Caki2 (cell line): ENCODE measurements around the gene LARP1B. TPM values are rescaled to one million over a fixed set of nuclear protein-coding genes. Genes with fewer than 3 reads are reported as not detected.
"Not testable (repeated sequence)": the region's sequence is repeated elsewhere in the genome, so short reads cannot be mapped to it uniquely, and the experiment has no call there.

Experiments used
- DNase-seq: peaks from one replicate; pipeline ENCODE4 v3.0.0-alpha.2; 2015; ENCODE audit warnings: low read depth
- in situ Hi-C: cut with HindIII; loops from 2 replicates; pipeline ENCODE4 v1.10.0; 2016; ENCODE audit warnings: low sequenced_read_pairs, low pct_unique_long_range_greater_than_20kb, mixed read lengths
- total RNA-seq: library from RNA; depleted of rRNA; stranded (reverse); fragments of >200 nt; shearing (Covaris generic); gene quantifications from 2 replicates; pipeline ENCODE4 v1.2.3, GENCODE V29; 2014; ENCODE audit warnings: low replicate concordance; rRNA removed

LARP1B gene
- total RNA-seq, 1 experiment from 2014 or later = 17.6 TPM

DNA sequence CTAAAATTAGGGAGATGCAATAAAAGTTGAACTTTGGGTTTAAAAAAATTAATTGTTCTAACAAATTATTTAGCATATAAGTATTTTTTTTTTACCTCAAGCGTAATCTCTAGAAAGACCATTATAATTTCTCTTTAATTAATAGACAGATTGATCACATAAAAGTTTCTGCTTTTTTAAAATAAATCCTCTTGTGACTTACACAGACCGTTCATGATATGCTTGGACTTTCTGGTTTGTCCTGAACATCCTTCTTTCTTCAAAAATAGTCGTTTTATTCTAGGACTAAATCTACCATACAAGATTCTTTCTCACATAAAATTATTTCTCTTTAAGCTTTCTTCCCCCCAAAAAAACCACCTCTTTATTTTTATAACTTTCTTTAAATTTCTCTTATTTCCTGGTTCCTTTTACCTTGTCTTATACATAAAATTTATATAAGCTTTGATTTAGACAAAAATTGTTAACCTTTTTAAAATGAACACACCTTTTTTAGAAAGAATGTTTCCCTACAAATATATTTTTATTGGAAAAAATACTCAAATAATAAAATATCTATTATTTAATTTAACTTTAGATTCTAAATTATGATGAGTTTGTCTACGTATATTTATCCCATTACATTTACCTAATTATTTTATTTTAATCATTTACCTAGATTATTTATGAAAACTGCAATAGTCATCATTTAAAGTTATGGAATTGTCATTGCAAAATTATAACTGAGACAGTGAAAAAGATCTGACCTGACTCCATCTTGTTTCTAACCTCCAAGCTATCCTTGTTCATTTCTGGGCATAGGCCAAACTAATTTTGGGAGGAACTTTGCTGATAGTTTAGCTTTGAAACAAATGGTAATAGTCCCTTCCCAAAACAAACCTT, 188.9 kb downstream of the LARP1B start:
- DNase-seq = no peak
- in situ Hi-C loops = no loop called here

DNA sequence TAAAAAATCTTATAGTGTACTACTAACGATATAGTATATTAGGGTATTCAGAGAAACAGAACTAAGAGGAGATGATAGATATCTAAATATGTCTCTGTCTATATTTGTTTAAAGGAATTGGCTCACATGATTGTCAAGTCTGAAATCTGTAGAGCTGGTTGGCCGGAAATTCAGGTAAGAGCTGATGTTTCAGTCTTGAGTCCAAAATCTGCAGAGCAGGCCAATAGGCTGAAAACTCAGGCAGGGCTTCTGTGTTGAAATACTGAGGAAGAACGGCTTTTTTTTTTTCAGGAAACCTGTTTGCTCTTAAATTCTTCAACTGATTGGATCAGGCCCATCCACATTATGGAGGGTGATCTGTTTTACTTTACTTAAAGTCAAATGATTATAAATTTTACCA, 194.8 kb downstream of the LARP1B start:
- DNase-seq = no peak

DNA sequence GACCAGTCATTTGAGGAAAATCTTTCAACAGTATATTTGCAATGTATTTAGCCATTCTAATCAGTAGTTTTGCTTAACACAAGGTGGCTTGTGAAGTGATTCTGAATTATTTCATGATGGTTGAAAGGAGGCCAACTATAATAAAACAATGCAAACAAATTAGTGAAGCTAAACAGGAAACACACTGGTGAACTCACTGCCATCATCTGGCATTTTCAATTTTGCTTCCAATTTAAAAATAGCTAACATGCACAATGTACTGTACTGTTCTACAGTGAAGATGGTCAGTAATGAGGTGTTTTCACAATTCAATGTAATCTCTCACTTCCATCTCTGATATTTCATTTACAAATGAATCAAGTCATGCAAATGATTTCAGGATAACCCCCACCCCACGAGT, 195.4 kb downstream of the LARP1B start:
- DNase-seq = no peak
- in situ Hi-C loops = no loop called here

More for the DNA sequence above, 194.8 kb downstream of the LARP1B start:
- in situ Hi-C loops = no loop called here

DNA sequence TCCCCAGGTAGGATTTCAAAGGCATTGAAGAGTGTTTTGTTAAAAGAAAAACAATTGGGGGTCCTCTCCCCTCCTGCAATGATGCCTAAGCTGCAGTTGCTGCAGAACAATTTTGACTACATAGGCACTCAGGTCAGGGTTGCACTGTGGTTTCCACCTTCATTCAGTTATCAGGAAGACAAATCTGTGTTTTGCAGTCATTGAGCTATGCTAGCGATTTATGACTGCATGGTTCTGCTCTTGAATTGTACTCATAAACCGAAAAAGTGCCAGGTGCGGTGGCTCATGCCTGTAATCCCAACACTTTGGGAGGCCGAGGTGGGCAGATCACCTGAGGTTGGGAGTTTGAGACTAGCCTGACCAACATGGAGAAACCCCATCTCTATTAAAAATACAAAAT, 197.1 kb downstream of the LARP1B start:
- not testable (repeated sequence) for DNase-seq

DNA sequence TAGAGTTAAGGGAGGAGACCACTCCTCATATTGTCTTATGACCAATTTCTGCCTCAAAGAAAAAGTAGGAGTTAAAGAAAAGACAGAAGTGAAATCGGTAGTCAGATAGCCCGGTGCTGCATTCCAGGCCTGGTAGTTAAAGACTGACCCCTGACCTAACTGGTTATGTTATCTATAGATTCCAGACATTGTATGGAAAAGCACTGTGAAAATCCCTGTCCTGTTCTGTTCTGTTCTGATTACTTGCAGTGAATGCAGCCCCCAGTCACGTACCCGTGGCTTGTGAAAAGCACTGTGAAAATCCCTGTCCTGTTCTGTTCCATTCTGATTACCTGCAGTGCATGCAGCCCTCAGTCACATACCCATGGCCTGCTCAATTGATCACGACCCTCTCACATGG, 198.8 kb downstream of the LARP1B start:
- DNase-seq = not testable (repeated sequence)

More for the DNA sequence above, 197.1 kb downstream of the LARP1B start:
- in situ Hi-C loops = not testable (repeated sequence)

More for the DNA sequence above, 198.8 kb downstream of the LARP1B start:
- in situ Hi-C loops = not testable (repeated sequence)

Other genes with a start within 250 kb of the LARP1B start
- 11.5 and 13.5 TPM in 2 replicates for gene PLK4, start 180.4 kb upstream of the LARP1B start, total RNA-seq
- 14.9 and 15.9 TPM in 2 replicates for gene MFSD8, start 96.1 kb upstream of the LARP1B start, total RNA-seq
- gene ABHD18, start 95.9 kb upstream of the LARP1B start, total RNA-seq = 2.6 and 6.4 TPM in 2 replicates
- 76.1 and 84.3 TPM in 2 replicates for gene PGRMC2, start 226.5 kb downstream of the LARP1B start, total RNA-seq